Sigmoid colon (tissue), 7 donors: ENCODE measurements around the gene PRELID2. TPM values are rescaled to one million over a fixed set of nuclear protein-coding genes. Genes with fewer than 3 reads are reported as not detected.

Experiments used
- DNase-seq: peaks from one replicate; pipeline ENCODE4 v3.0.0-alpha.2; 2019
- H3K27ac ChIP-seq, 4 donors: fragments of 200-600 bp; sonication (generic); one replicate each; pipeline ENCODE4 v1.5.1; 2016 to 2019; ENCODE audit warnings: mild to moderate bottlenecking in 1 of 4
- H3K27me3 ChIP-seq, 3 donors: fragments of 200-600 bp; sonication (generic); one replicate each; pipeline ENCODE4 v1.5.1; 2019; ENCODE audit warnings: mild to moderate bottlenecking in 1 of 3
- H3K36me3 ChIP-seq, 4 donors: fragments of 200-600 bp; sonication (generic); one replicate each; pipeline ENCODE4 v1.5.1; 2016 to 2019
- H3K4me1 ChIP-seq, 4 donors: fragments of 200-600 bp; sonication (generic); one replicate each; pipeline ENCODE4 v1.5.1; 2017 to 2019
- H3K4me3 ChIP-seq, 4 donors: fragments of 200-600 bp; sonication (generic); one replicate each; pipeline ENCODE4 v1.5.1; 2017 to 2019; ENCODE audit warnings: mild to moderate bottlenecking in 2 of 4, moderate library complexity in 1 of 4
- H3K9me3 ChIP-seq, 4 donors: fragments of 200-600 bp in 3 of 4; sonication (generic) in 3 of 4; one replicate each; pipeline versions ENCODE4 v1.5.1 to v1.6.1; 2013 to 2019
- EP300 ChIP-seq, 4 donors: sonication (generic); formaldehyde crosslinking; IDR thresholded peaks; one replicate each; pipeline ENCODE4 v1.6.1; 2017; ENCODE audit warnings: antibody characterized with exemption in 4 of 4
- POLR2A ChIP-seq, 2 donors: fragments of 450-650 bp; IDR thresholded peaks; one replicate each; pipeline ENCODE4 v1.6.1; 2016; ENCODE audit warnings: antibody characterized with exemption in 2 of 2, mild to moderate bottlenecking in 2 of 2, moderate library complexity in 2 of 2
- POLR2AphosphoS5 ChIP-seq, 4 donors: sonication (generic); formaldehyde crosslinking; IDR thresholded peaks; one replicate each; pipeline ENCODE4 v1.6.1; 2017; ENCODE audit warnings: antibody characterized with exemption in 4 of 4
- WGBS, 2 donors: extraction: QIAGEN DNeasy Blood & Tissue Kit; methylation state at CpG; one replicate each; pipeline ENCODE4 v1.1.7; 2013; 5-methylcytosine and 5-hydroxymethylcytosine counted together
- intact Hi-C: fragments of 100-400 bp; cut with DNase I; formaldehyde crosslinking; loops from one replicate; pipeline ENCODE4 v1.15.1; 2023
- polyA plus RNA-seq, 3 donors: library from polyadenylated mRNA; stranded (reverse); fragments of 200-250 nt; gene quantifications; one replicate each; pipeline ENCODE4 v1.2.3, GENCODE V29; 2013
- total RNA-seq, 4 donors: library from RNA; depleted of rRNA; stranded (reverse); fragments of >200 nt; gene quantifications; one replicate each; pipeline ENCODE4 v1.1.0, GENCODE V29; 2016
- TF ChIP-seq, protein P1 (sequence below), 4 experiments: fragments of 450-650 bp in 3 of 4; fragments of 200-600 bp in 1 of 4; IDR thresholded peaks; one replicate each; pipeline ENCODE4 v1.5.1; 2016 to 2019; ENCODE audit warnings: antibody characterized with exemption in 4 of 4, mild to moderate bottlenecking in 3 of 4, moderate library complexity in 2 of 4
- donor health status: healthy with polysubstance abuse.
- donor health status: Bipolar disorder and iron deficiency.
- donor health status: healthy.

The PRELID2 gene
- total and polyA plus RNA-seq, 7 donors: 7.1 to 62.5 (median 19.9) TPM

DNA sequence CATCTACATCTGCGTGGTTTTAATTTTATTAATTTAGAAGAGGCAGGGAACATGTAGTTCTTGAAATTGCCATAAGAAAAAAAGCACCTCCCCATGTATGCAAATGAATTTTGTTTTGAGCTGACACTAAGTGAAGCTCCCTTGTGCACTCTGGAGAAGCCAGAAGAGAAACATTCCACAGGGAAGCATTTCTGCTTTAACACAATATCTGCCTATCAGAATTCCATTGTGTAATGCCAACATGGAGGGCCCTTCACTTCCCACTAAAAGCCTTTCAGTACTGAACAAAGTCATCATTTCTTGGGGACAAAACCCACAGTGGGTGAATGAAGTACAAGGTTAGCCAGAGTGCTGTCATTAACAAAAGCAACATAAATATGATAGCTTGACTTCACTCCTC is 59.7 kb downstream of the PRELID2 start:
- H3K4me3 ChIP-seq: no peak overlapping the region
- H3K27ac ChIP-seq: peak overlapping the region in 2 of 4 donors; percentile 4 to 52
- TF ChIP-seq, protein P1, sequence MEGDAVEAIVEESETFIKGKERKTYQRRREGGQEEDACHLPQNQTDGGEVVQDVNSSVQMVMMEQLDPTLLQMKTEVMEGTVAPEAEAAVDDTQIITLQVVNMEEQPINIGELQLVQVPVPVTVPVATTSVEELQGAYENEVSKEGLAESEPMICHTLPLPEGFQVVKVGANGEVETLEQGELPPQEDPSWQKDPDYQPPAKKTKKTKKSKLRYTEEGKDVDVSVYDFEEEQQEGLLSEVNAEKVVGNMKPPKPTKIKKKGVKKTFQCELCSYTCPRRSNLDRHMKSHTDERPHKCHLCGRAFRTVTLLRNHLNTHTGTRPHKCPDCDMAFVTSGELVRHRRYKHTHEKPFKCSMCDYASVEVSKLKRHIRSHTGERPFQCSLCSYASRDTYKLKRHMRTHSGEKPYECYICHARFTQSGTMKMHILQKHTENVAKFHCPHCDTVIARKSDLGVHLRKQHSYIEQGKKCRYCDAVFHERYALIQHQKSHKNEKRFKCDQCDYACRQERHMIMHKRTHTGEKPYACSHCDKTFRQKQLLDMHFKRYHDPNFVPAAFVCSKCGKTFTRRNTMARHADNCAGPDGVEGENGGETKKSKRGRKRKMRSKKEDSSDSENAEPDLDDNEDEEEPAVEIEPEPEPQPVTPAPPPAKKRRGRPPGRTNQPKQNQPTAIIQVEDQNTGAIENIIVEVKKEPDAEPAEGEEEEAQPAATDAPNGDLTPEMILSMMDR (IDR thresholded peaks at IDR 0.05): no peak
- TF ChIP-seq EP300 (IDR thresholded peaks at IDR 0.05) (no peak), POLR2A (IDR thresholded peaks at IDR 0.05) (no peak), POLR2AphosphoS5 (IDR thresholded peaks at IDR 0.05) (no peak)
- no peaks in the 10 kb centered on the region for H3K4me1 ChIP-seq
- no peaks in the 10 kb centered on the region for H3K27me3 ChIP-seq
- H3K9me3 ChIP-seq: no peaks in the 10 kb centered on the region
- intact Hi-C loops: no loop called here
- 91 to 92% methylated on average over 1 of the region's 1 CpG for WGBS, 2 donors
- DNase-seq: no peak
- no peaks in the 10 kb centered on the region for H3K36me3 ChIP-seq

DNA sequence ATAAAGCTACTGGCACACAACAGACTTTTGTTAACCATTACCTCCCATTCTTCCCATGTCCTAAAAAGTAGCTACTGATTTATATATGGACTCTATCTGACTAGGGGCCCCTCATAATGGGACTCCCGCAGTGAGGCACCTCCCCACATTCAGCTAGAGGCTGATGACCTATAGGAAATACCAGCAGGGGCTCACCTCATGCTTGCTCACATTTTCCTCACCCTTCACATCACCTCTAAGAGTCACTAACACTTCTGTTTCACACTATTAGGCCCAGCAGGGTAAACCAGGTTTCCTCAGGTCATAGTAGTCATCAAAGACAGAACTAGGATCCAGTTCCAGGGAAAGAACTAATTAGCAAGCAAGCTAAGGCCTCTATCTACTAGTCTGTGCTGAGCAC is 60.7 kb downstream of the PRELID2 start:
- DNase-seq: no peak
- WGBS, 2 donors: 89 to 93% methylated on average over 1 of the region's 1 CpG
- intact Hi-C loops: no loop called here
- Histone ChIP-seq H3K4me3 (no peak overlapping the region), H3K9me3 (no peaks in the 10 kb centered on the region), H3K27ac (no peak overlapping the region), H3K27me3 (no peaks in the 10 kb centered on the region), H3K36me3 (no peaks in the 10 kb centered on the region), H3K4me1 (no peaks in the 10 kb centered on the region)
- TF ChIP-seq POLR2AphosphoS5 (IDR thresholded peaks at IDR 0.05) (no peak), POLR2A (IDR thresholded peaks at IDR 0.05) (no peak), EP300 (IDR thresholded peaks at IDR 0.05) (no peak)
- TF ChIP-seq, protein P1 (IDR thresholded peaks at IDR 0.05): no peak

DNA sequence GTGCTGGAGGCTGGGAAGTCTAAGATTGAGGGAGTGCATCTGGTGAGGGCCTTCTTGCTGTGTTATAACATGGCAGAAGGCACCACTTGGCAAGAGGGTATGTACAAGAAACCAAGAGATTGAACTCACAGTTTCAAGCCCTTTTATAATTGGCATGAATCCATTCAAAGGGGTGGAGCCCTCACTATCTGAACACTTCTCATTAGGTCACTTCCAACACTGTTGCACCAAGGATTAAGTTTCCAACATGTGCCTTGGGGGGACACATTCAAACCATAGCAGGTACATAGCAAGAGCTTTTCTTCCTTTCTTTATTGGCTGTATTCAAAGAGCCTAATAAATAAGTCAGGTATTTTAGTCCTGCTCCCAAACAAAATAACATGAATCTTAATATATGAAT is 62.7 kb downstream of the PRELID2 start:
- no peak overlapping the region for H3K27ac ChIP-seq
- no peaks in the 10 kb centered on the region for H3K27me3 ChIP-seq

DNA sequence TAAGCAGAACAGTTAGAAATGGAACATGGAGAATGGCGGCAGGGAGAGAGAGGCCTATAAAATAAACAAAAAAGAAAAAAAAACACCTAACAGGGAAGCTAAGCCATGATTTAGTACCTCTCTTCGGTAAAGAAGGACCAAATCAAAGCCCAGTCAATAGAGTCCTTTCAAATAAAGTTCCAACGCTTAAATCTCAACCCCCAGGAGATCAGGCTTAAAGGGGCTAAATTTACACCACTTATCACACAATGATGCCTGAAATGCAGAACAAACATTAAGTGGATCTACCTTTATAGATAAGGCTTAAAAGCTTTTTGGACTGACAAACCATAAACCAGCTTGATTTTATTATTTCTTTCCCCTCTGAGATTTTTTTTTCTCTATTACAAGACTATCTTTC is 66.3 kb downstream of the PRELID2 start:
- no peak for DNase-seq
- Histone ChIP-seq H3K4me3 (no peak overlapping the region), H3K36me3 (no peaks in the 10 kb centered on the region), H3K27me3 (no peaks in the 10 kb centered on the region), H3K4me1 (no peaks in the 10 kb centered on the region), H3K9me3 (no peaks in the 10 kb centered on the region), H3K27ac (no peak overlapping the region)
- 81 to 90% methylated on average over 3 of the region's 3 CpGs for WGBS, 2 donors
- TF ChIP-seq, protein P1 (IDR thresholded peaks at IDR 0.05): no peak
- TF ChIP-seq EP300 (IDR thresholded peaks at IDR 0.05) (no peak), POLR2AphosphoS5 (IDR thresholded peaks at IDR 0.05) (no peak), POLR2A (IDR thresholded peaks at IDR 0.05) (no peak)
- intact Hi-C loops: no loop called here

More for the DNA sequence above, 62.7 kb downstream of the PRELID2 start:
- no peak for DNase-seq
- Histone ChIP-seq H3K36me3 (no peaks in the 10 kb centered on the region), H3K4me1 (no peaks in the 10 kb centered on the region), H3K4me3 (no peak overlapping the region), H3K9me3 (no peaks in the 10 kb centered on the region)
- TF ChIP-seq, protein P1 (IDR thresholded peaks at IDR 0.05): no peak
- TF ChIP-seq EP300 (IDR thresholded peaks at IDR 0.05) (no peak), POLR2A (IDR thresholded peaks at IDR 0.05) (no peak), POLR2AphosphoS5 (IDR thresholded peaks at IDR 0.05) (no peak)
- intact Hi-C loops: no loop called here

DNA sequence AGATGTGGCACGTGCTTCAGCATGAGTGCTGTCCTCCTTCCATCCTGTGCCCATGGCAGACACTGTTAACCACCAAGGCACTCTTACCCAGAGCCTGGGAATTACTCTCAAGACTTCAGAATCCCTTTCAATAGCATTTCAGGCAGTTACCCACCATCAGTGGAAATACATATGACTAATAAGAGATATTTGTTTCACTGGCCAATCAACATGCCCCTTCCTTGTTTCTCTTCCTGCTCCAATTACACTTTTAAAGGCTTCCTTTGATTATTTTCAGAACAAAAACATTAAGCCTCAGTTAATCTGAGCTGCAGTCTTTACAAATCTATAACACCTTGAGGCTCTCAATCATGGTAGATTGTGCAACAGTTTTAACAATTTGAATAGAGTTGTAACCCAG is 70.8 kb downstream of the PRELID2 start:
- WGBS, 2 donors: 91 to 95% methylated on average over 1 of the region's 1 CpG
- Histone ChIP-seq H3K4me3 (no peak overlapping the region), H3K27ac (no peak overlapping the region), H3K9me3 (no peaks in the 10 kb centered on the region), H3K4me1 (no peaks in the 10 kb centered on the region), H3K27me3 (no peaks in the 10 kb centered on the region), H3K36me3 (peaks cover 0 to 8% (median 0%) of the 10 kb centered on the region in 4 donors)
- DNase-seq: no peak
- no peak for TF ChIP-seq POLR2AphosphoS5 (IDR thresholded peaks at IDR 0.05)
- TF ChIP-seq EP300 (IDR thresholded peaks at IDR 0.05): no peak
- TF ChIP-seq, protein P1 (IDR thresholded peaks at IDR 0.05): no peak
- no peak for TF ChIP-seq POLR2A (IDR thresholded peaks at IDR 0.05)
- intact Hi-C loops: no loop called here
